H1 (cell line): ENCODE measurements around the gene GFPT1. TPM values are rescaled to one million over a fixed set of nuclear protein-coding genes. Genes with fewer than 3 reads are reported as not detected.

Source experiments
- BCL11A ChIP-seq, 2 experiments: IDR thresholded peaks; one replicate each; pipeline ENCODE4 v1.6.1; 2011; ENCODE audit warnings: low read depth in 2 of 2, low read length in 2 of 2, mild to moderate bottlenecking in 2 of 2
- CHD1 ChIP-seq: IDR thresholded peaks from 2 replicates; pipeline ENCODE4 v1.6.1; 2012; ENCODE audit warnings: low read depth, low read length, improper control_type of control experiment
- polyA plus RNA-seq, 7 experiments: library from polyadenylated mRNA; depleted of rRNA in 3 of 7; stranded (reverse) in 5 of 7; unstranded in 2 of 7; fragments of >200 nt in 5 of 7; fragments of 200-250 nt in 2 of 7; gene quantifications; 1 replicate in 5 of 7; 2 replicates in 1 of 7; 4 replicates in 1 of 7; pipeline versions ENCODE4 v1.2.1 to v1.2.3, GENCODE V29; 2011 to 2013; ENCODE audit warnings: missing spikeins in 2 of 7, mixed read lengths in 2 of 7
- total RNA-seq: library from RNA; stranded (reverse); fragmentation: NEBNext Ultra II Directional; extraction: Animal tissue kit (Norgen Biotek cat#: 25700); gene quantifications from 2 replicates; pipeline ENCODE4 v1.2.1, GENCODE V29; 2021

Gene GFPT1
- total and polyA plus RNA-seq, 2 of the 8 experiments (the other 6 are each of a cell fraction or from before 2014, with no cell fraction given), result 13.3 to 76.2 TPM

- no peak for TF ChIP-seq BCL11A (IDR thresholded peaks at IDR 0.05; ENCODE audit: low read depth in 2 of 2, low read length in 2 of 2)
- no peak for TF ChIP-seq CHD1
Observed at GRCh38 chr2:69429491-69430183, 42.6 kb upstream of the GFPT1 start (continued).
